HG02943 (cell line): ENCODE results near the gene LGR6.
"Not testable (repeated sequence)": the region's sequence is repeated elsewhere in the genome, so short reads cannot be mapped to it uniquely, and the experiment has no call there.

Experiments used
- ATAC-seq: cut with Tn5 transposase; IDR thresholded peaks from one replicate; pipeline ENCODE4 v1.9.1; 2021; ENCODE audit warnings: mild to moderate bottlenecking, low read depth, moderate library complexity; ENCODE audit not compliant: unreplicated experiment

The LGR6 gene

GRCh38 chr1:202193614-202194327 is at the start of gene LGR6:
TSS of gene LGR6 (plus strand) at chr1:202193799. CDS start at chr1:202193990, 191 bp downstream.
- no peak for ATAC-seq

- ATAC-seq: peak; percentile 54
Measured at GRCh38 chr1:202144402-202145067, 49.1 kb upstream of the LGR6 start, which contains the start of gene ARL8A. TSS of gene ARL8A (minus strand) at chr1:202144737. CDS start at chr1:202144572, 165 bp downstream.

GRCh38 chr1:202145068-202145743 is 48.4 kb upstream of the LGR6 start:
- no peak for ATAC-seq

- ATAC-seq: not testable (repeated sequence)
Measured at GRCh38 chr1:202145744-202146140, 47.9 kb upstream of the LGR6 start.

GRCh38 chr1:202146279-202146678 is 47.3 kb upstream of the LGR6 start:
- ATAC-seq: no peak

GRCh38 chr1:202146993-202147392 is 46.6 kb upstream of the LGR6 start:
- no peak for ATAC-seq

- no peak for ATAC-seq
Measured at GRCh38 chr1:202148391-202148790, 45.2 kb upstream of the LGR6 start.

GRCh38 chr1:202149566-202149965 is 44.0 kb upstream of the LGR6 start:
- ATAC-seq: no peak

GRCh38 chr1:202150187-202150586 is 43.4 kb upstream of the LGR6 start:
- no peak for ATAC-seq

- no peak for ATAC-seq
Measured at GRCh38 chr1:202150602-202151001, 43.0 kb upstream of the LGR6 start.

- ATAC-seq: no peak
Measured at GRCh38 chr1:202151045-202151444, 42.6 kb upstream of the LGR6 start.

GRCh38 chr1:202152399-202152798 is 41.2 kb upstream of the LGR6 start:
- no peak for ATAC-seq

- ATAC-seq: no peak
Measured at GRCh38 chr1:202153284-202153683, 40.3 kb upstream of the LGR6 start.

GRCh38 chr1:202154148-202154765 is 39.3 kb upstream of the LGR6 start:
- no peak for ATAC-seq

GRCh38 chr1:202154766-202155477 is 38.7 kb upstream of the LGR6 start:
- ATAC-seq: no peak

GRCh38 chr1:202155478-202156021 is 38.0 kb upstream of the LGR6 start:
- no peak for ATAC-seq

GRCh38 chr1:202156590-202156989 is 37.0 kb upstream of the LGR6 start:
- ATAC-seq: no peak

- no peak for ATAC-seq
Measured at GRCh38 chr1:202157945-202158344, 35.7 kb upstream of the LGR6 start.

GRCh38 chr1:202158810-202159533 is 34.6 kb upstream of the LGR6 start:
- no peak for ATAC-seq
